ENCODE data around the gene TMEM234. TPM values are rescaled to one million over a fixed set of nuclear protein-coding genes. Genes with fewer than 3 reads are reported as not detected.

Gene TMEM234
- total RNA-seq, 1 donor from 2014 or later: 35.5 TPM

GRCh38 chr1:32201011-32201855, 20.9 kb downstream of the TMEM234 start:
- H3K4me1 Mint-ChIP-seq: peaks cover 54% of the 10 kb centered on the region
- H3K27ac Mint-ChIP-seq: peak overlapping the region; percentile 87
- no peaks in the 10 kb centered on the region for H3K9me3 Mint-ChIP-seq
- intact Hi-C loops (cut with micrococcal nuclease): loop anchor here (1.0 to 5.0 kb wide), 7 partner anchors 50 to 412 kb away; partner anchors contain the start of genes HDAC1, KPNA6, LCK and MARCKSL1
- no peak for TF ChIP-seq CTCF (IDR thresholded peaks at IDR 0.05)
- ChIA-PET CTCF (interaction anchor here (0.8 to 3.1 kb wide), 8 partner anchors 14 to 215 kb away, joined by 3 to 23 read pairs (median 4); no protein-coding TSS in a partner anchor), POLR2A (interaction anchor here (0.5 to 3.1 kb wide), 28 partner anchors 9 to 556 kb away, joined by 3 to 37 read pairs (median 6); partner anchors contain the start of genes BSDC1, EIF3I, HDAC1 and KPNA6)
- H3K36me3 Mint-ChIP-seq (ENCODE audit: low read depth): peaks cover 48% of the 10 kb centered on the region
- H3K4me3 Mint-ChIP-seq: peak overlapping the region; percentile 87
- DNase-seq (peak; percentile 63), ATAC-seq (ENCODE audit: low read depth) (peak; percentile 65)
- H3K27me3 Mint-ChIP-seq: no peaks in the 10 kb centered on the region

- ATAC-seq (ENCODE audit: low read depth) (peak; percentile 51), DNase-seq (peak; percentile 62)
- no peaks in the 10 kb centered on the region for H3K27me3 Mint-ChIP-seq
- no peak for TF ChIP-seq CTCF (IDR thresholded peaks at IDR 0.05)
- H3K4me3 Mint-ChIP-seq: peak within 1 kb of the TSS; percentile 87
- H3K9me3 Mint-ChIP-seq: no peaks in the 10 kb centered on the region
- H3K27ac Mint-ChIP-seq: peak within 1 kb of the TSS; percentile 87
- CTCF ChIA-PET: interaction anchor here (0.5 to 3.1 kb wide), 7 partner anchors 15 to 215 kb away, joined by 3 to 23 read pairs (median 4); no protein-coding TSS in a partner anchor
- intact Hi-C loops (cut with micrococcal nuclease): loop anchor here (1.0 to 5.0 kb wide), 9 partner anchors 20 to 412 kb away; partner anchors contain the start of genes EIF3I, HDAC1, KPNA6 and LCK
- peaks cover 49% of the 10 kb centered on the region for H3K4me1 Mint-ChIP-seq
- peaks cover 56% of the 10 kb centered on the region for H3K36me3 Mint-ChIP-seq (ENCODE audit: low read depth)
- POLR2A ChIA-PET: interaction anchor here (0.5 to 3.1 kb wide), 29 partner anchors 9 to 555 kb away, joined by 3 to 37 read pairs (median 5); partner anchors contain the start of genes BSDC1, EIF3I, HDAC1 and KPNA6
Observed at GRCh38 chr1:32200226-32201010, 21.7 kb downstream of the TMEM234 start, which contains the start of gene CCDC28B. CCDC28B (plus strand) TSS chr1:32200595; CDS start chr1:32201936, 1,341 bp downstream.

GRCh38 chr1:32199717-32200072, 22.5 kb downstream of the TMEM234 start:
- POLR2A ChIA-PET: interaction anchor here (1.0 to 3.1 kb wide), 11 partner anchors 12 to 151 kb away, joined by 3 to 37 read pairs (median 13); partner anchors contain the start of genes EIF3I, KPNA6, LCK and MARCKSL1

GRCh38 chr1:32199043-32199716, 23.0 kb downstream of the TMEM234 start:
- no peak for TF ChIP-seq CTCF (IDR thresholded peaks at IDR 0.05)
- H3K27me3 Mint-ChIP-seq: no peaks in the 10 kb centered on the region
- DNase-seq: no peak
- intact Hi-C loops (cut with micrococcal nuclease): no loop called here
- no peaks in the 10 kb centered on the region for H3K9me3 Mint-ChIP-seq
- POLR2A ChIA-PET: interaction anchor here (0.5 to 2.9 kb wide), 3 partner anchors 19 to 183 kb away, joined by 3 to 15 read pairs (median 3); partner anchors contain the start of genes LCK and TXLNA
- no peak overlapping the region for H3K27ac Mint-ChIP-seq
- H3K4me3 Mint-ChIP-seq: no peak overlapping the region
- ATAC-seq (ENCODE audit: low read depth): no peak
- H3K4me1 Mint-ChIP-seq: peaks cover 42% of the 10 kb centered on the region
- CTCF ChIA-PET: interaction anchor here (1.0 kb wide), 1 partner anchor 56 kb away, joined by 3 read pairs; no protein-coding TSS in a partner anchor
- H3K36me3 Mint-ChIP-seq (ENCODE audit: low read depth): peaks cover 62% of the 10 kb centered on the region

More at GRCh38 chr1:32199717-32200072, 22.5 kb downstream of the TMEM234 start:
- H3K4me3 Mint-ChIP-seq: peak overlapping the region; percentile 87
- H3K36me3 Mint-ChIP-seq (ENCODE audit: low read depth): peaks cover 61% of the 10 kb centered on the region
- no peak for ATAC-seq (ENCODE audit: low read depth)
- no peak for TF ChIP-seq CTCF (IDR thresholded peaks at IDR 0.05)
- no peaks in the 10 kb centered on the region for H3K27me3 Mint-ChIP-seq
- CTCF ChIA-PET: interaction anchor here (1.5 to 3.1 kb wide), 2 partner anchors 16 to 19 kb away, joined by 4 to 23 read pairs; no protein-coding TSS in a partner anchor
- no peaks in the 10 kb centered on the region for H3K9me3 Mint-ChIP-seq
- peaks cover 43% of the 10 kb centered on the region for H3K4me1 Mint-ChIP-seq
- intact Hi-C loops (cut with micrococcal nuclease): loop anchor here (1.0 to 5.0 kb wide), 8 partner anchors 19 to 411 kb away; partner anchors contain the start of genes EIF3I, HDAC1, KPNA6 and LCK
- peak overlapping the region; percentile 87 for H3K27ac Mint-ChIP-seq
- no peak for DNase-seq
